Parathyroid adenoma (tissue), 2 donors: ENCODE results near the gene MORC1.

Experiments
- H2AFZ ChIP-seq: fragments of 300-600 bp; sonication (generic); one replicate; pipeline ENCODE4 v1.7.0; 2017; ENCODE audit warnings: antibody characterized with exemption, mild to moderate bottlenecking
- H3K27ac ChIP-seq: fragments of 300-600 bp; sonication (generic); one replicate; pipeline ENCODE4 v1.7.0; 2017
- H3K27me3 ChIP-seq: fragments of 300-600 bp; sonication (generic); one replicate; pipeline ENCODE4 v1.7.0; 2017; ENCODE audit warnings: low read length; ENCODE audit not compliant: control insufficient read depth, insufficient read depth
- H3K36me3 ChIP-seq: fragments of 300-600 bp; sonication (generic); one replicate; pipeline ENCODE4 v1.7.0; 2017; ENCODE audit warnings: low read length; ENCODE audit not compliant: control insufficient read depth, insufficient read depth
- H3K4me1 ChIP-seq: fragments of 300-600 bp; sonication (generic); one replicate; pipeline ENCODE4 v1.7.0; 2017; ENCODE audit warnings: control low read depth
- H3K4me2 ChIP-seq: fragments of 300-600 bp; sonication (generic); one replicate; pipeline ENCODE4 v1.7.0; 2017; ENCODE audit warnings: low read length
- H3K4me3 ChIP-seq: fragments of 300-600 bp; sonication (generic); one replicate; pipeline ENCODE4 v1.7.0; 2017; ENCODE audit warnings: low read depth, low read length
- H3K79me2 ChIP-seq: fragments of 300-600 bp; sonication (generic); one replicate; pipeline ENCODE4 v1.7.0; 2017; ENCODE audit warnings: control low read depth
- H3K9ac ChIP-seq: fragments of 300-600 bp; sonication (generic); one replicate; pipeline ENCODE4 v1.7.0; 2017; ENCODE audit warnings: mild to moderate bottlenecking
- H3K9me3 ChIP-seq: fragments of 300-600 bp; sonication (generic); one replicate; pipeline ENCODE4 v1.7.0; 2017; ENCODE audit warnings: low read length; ENCODE audit not compliant: control insufficient read depth
- TF ChIP-seq, protein P1 (sequence below): fragments of 300-600 bp; sonication (generic); IDR thresholded peaks from one replicate; pipeline ENCODE4 v1.7.0; 2017; ENCODE audit warnings: antibody characterized with exemption, mild to moderate bottlenecking
- donor health status: primary hyperparathyroidism.

The MORC1 gene

GRCh38 chr3:109117939-109118338, at the start of gene MORC1:
TSS of gene MORC1 (minus strand) at chr3:109118134. CDS start at chr3:109118059, 75 bp downstream.
- TF ChIP-seq, protein P1, sequence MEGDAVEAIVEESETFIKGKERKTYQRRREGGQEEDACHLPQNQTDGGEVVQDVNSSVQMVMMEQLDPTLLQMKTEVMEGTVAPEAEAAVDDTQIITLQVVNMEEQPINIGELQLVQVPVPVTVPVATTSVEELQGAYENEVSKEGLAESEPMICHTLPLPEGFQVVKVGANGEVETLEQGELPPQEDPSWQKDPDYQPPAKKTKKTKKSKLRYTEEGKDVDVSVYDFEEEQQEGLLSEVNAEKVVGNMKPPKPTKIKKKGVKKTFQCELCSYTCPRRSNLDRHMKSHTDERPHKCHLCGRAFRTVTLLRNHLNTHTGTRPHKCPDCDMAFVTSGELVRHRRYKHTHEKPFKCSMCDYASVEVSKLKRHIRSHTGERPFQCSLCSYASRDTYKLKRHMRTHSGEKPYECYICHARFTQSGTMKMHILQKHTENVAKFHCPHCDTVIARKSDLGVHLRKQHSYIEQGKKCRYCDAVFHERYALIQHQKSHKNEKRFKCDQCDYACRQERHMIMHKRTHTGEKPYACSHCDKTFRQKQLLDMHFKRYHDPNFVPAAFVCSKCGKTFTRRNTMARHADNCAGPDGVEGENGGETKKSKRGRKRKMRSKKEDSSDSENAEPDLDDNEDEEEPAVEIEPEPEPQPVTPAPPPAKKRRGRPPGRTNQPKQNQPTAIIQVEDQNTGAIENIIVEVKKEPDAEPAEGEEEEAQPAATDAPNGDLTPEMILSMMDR = no peak
- Histone ChIP-seq H3K4me3 (no peak within 1 kb of the TSS), H2AFZ (no peak within 1 kb of the TSS), H3K4me2 (no peak within 1 kb of the TSS), H3K4me1 (no peaks in the 10 kb centered on the region), H3K27me3 (no peaks in the 10 kb centered on the region), H3K79me2 (no peaks in the 10 kb centered on the region), H3K36me3 (no peaks in the 10 kb centered on the region), H3K9me3 (no peaks in the 10 kb centered on the region), H3K27ac (no peak within 1 kb of the TSS), H3K9ac (no peak within 1 kb of the TSS)

GRCh38 chr3:109165905-109166304, 48.0 kb upstream of the MORC1 start:
- Histone ChIP-seq H3K9ac (no peak overlapping the region), H3K9me3 (no peaks in the 10 kb centered on the region)

GRCh38 chr3:109161487-109162123, 43.7 kb upstream of the MORC1 start:
- no peak overlapping the region for H3K27ac ChIP-seq
- no peaks in the 10 kb centered on the region for H3K36me3 ChIP-seq
- H3K4me3 ChIP-seq = no peak overlapping the region
- no peak overlapping the region for H3K9ac ChIP-seq
- no peak overlapping the region for H3K4me2 ChIP-seq
- TF ChIP-seq, protein P1 = no peak
- H3K4me1 ChIP-seq = no peaks in the 10 kb centered on the region
- no peak overlapping the region for H2AFZ ChIP-seq
- no peaks in the 10 kb centered on the region for H3K27me3 ChIP-seq
- H3K9me3 ChIP-seq = no peaks in the 10 kb centered on the region
- no peaks in the 10 kb centered on the region for H3K79me2 ChIP-seq

More at GRCh38 chr3:109165905-109166304, 48.0 kb upstream of the MORC1 start:
- Histone ChIP-seq H3K4me2 (no peak overlapping the region), H3K79me2 (no peaks in the 10 kb centered on the region), H3K4me3 (no peak overlapping the region), H3K36me3 (no peaks in the 10 kb centered on the region), H3K4me1 (no peaks in the 10 kb centered on the region), H2AFZ (no peak overlapping the region), H3K27ac (no peak overlapping the region), H3K27me3 (no peaks in the 10 kb centered on the region)
- TF ChIP-seq, protein P1 = no peak

GRCh38 chr3:109155828-109156227, 37.9 kb upstream of the MORC1 start:
- no peak overlapping the region for H3K9ac ChIP-seq
- H3K4me2 ChIP-seq = no peak overlapping the region
- TF ChIP-seq, protein P1 = no peak
- H3K4me1 ChIP-seq = no peaks in the 10 kb centered on the region
- no peaks in the 10 kb centered on the region for H3K27me3 ChIP-seq
- no peaks in the 10 kb centered on the region for H3K79me2 ChIP-seq
- no peaks in the 10 kb centered on the region for H3K36me3 ChIP-seq
- H2AFZ ChIP-seq = no peak overlapping the region
- H3K4me3 ChIP-seq = no peak overlapping the region
- no peak overlapping the region for H3K27ac ChIP-seq
- H3K9me3 ChIP-seq = no peaks in the 10 kb centered on the region

DNA sequence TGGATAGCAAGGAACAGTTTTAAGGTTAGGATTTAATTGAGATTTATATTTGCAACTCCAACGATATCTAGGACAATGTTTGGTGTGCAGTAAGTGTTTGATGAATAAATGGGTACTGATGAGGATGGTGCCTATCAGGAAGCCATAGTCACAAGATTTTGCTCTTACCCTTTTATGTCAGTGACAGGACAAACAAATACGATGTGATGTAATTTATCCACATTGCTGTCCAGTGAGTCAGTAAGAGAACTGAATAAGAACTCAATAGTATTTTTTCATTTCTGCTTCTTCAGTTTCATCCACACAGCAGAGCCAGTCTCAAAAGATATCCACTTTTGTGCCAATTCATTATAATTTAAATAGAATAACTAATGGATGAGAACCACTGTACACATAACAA, 37.0 kb upstream of the MORC1 start:
- H3K27ac ChIP-seq = no peak overlapping the region
- no peaks in the 10 kb centered on the region for H3K9me3 ChIP-seq
- H3K4me2 ChIP-seq = no peak overlapping the region
- no peak overlapping the region for H2AFZ ChIP-seq
- H3K4me3 ChIP-seq = no peak overlapping the region
- H3K27me3 ChIP-seq = no peaks in the 10 kb centered on the region
- no peaks in the 10 kb centered on the region for H3K79me2 ChIP-seq
- TF ChIP-seq, protein P1 = no peak
- H3K9ac ChIP-seq = no peak overlapping the region
- H3K36me3 ChIP-seq = no peaks in the 10 kb centered on the region
- no peaks in the 10 kb centered on the region for H3K4me1 ChIP-seq
